ENCODE data around the gene ARID3A. TPM values are rescaled to one million over a fixed set of nuclear protein-coding genes. Genes with fewer than 3 reads are reported as not detected.

Gene ARID3A
- total RNA-seq, 1 experiment from 2014 or later = 11.8 TPM

GRCh38 chr19:960601-960938 is 34.7 kb downstream of the ARID3A start:
- no peak for DNase-seq (ENCODE audit: low spot score)

DNA sequence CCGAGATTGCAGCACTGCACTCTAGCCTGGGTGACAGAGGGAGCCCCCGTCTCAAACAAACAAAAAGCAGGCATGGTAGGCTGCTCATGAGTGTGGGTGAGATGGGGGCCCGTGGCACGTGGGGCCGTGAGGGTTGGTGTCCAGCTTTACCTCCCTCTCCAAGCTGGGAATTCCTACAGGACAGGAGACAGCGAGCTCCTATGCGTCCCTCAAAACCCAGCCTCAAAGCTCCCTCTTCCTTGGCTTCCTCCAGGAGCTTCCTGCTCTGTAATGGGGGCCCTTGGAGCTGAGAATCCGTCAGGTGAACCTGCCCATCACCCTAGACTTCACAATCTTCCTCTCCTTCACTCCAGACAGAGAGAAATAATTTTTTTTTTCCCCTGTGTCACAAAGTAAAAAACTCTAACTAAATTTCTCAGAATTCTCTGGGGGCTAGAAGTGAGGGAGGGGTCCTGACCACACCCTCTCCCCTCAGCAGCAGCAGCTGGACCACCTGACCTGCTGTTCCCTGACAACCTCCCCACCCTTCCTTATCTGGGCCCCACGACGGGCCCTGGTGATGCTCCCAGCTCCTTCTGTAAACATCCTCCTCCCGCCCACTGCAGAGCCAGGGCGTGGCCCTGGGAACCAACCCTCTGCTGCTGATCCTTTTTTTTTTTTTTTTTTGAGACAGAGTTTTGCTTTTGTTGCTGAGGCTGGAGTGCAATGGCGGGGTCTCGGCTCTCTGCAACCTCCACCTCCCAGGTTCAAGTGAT is 36.2 kb downstream of the ARID3A start:
- peak; percentile 39 for DNase-seq (ENCODE audit: low spot score)

- DNase-seq (ENCODE audit: low spot score) = no peak
Measured at GRCh38 chr19:962683-963400, 37.0 kb downstream of the ARID3A start.

DNA sequence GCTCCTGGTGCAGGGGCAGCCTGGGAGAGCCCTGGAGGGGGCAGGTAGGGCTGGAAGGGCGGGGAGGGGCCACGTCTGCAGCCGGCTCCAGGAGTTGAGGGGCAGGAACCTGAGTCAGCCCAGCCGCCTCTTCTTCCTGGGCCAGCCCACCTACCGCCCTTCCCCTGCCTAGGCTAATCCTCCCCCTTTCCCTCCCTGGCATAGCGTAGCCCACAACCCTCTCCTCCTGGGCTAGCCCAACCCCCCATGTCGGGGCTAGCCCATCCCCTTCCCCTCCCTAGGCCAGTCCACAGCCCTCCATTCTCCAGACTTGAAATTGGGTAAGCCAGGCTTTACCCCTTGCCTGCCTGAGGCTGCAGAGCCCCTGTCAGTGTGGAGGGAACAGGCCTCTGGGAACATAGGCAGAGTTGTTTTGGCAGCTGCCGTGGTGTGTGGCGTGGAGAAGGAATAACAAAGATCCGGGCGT is 37.7 kb downstream of the ARID3A start:
- no peak for DNase-seq (ENCODE audit: low spot score)

- DNase-seq (ENCODE audit: low spot score) = no peak
Measured at GRCh38 chr19:964116-964520, 38.3 kb downstream of the ARID3A start.

DNA sequence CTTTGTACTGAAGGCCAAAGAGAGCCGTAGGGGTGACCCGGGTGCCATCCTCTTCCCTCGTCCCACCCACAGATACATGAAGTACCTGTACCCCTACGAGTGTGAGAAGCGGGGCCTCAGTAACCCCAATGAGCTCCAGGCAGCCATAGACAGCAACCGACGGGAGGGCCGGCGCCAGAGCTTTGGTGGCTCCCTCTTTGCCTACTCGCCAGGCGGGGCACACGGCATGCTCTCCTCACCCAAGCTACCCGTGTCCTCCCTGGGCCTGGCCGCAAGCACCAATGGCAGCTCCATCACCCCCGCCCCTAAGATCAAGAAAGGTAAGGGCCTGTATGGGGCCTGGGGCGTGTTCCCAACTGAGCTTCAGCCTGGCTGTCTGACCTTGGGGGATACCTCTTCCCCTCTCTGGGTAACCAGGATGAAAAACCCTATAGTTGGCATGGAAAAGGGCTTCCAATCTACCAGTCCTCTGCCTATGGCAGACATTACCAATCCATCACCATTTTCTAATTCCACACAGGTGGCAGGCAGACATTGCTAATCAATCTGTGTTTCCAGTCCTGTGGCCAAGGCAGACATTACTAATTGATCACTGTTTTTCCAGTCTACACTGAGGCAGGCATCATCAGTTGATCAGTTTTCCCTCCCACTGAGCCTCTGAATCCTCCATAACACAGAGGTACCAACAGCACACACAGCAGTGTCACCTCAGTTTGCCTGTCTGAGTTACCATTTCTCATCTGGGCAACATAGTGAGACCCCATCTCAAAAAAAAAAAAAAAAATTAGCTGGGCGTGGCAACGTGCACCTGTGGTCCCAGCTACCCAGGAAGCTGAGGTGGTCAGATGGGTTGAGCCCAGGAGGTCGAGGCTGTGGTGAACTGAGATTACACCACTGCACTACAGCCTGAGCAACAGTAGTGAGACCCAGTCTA is 39.2 kb downstream of the ARID3A start:
- DNase-seq (ENCODE audit: low spot score) = no peak

DNA sequence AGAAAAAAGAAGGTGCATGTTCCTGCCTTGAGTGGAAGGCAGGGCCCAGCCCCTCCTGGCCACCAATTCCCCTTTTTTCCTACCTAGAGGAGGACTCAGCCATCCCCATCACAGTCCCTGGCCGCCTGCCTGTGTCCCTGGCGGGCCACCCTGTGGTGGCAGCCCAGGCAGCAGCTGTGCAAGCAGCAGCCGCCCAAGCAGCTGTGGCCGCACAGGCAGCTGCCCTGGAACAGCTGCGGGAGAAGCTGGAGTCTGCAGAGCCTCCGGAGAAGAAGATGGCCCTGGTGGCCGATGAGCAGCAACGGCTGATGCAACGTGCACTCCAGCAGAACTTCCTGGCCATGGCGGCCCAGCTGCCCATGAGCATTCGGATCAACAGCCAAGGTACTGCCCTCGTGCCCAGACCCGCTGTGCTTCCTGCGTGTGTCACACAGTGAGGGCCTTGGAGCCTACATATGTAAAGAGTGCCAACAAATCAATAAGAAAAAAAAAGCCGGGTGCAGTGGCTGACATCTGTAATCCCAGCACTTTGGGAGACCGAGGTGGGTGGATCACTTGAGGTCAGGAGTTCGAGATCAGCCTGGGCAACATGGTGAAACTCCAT is 40.8 kb downstream of the ARID3A start:
- no peak for DNase-seq (ENCODE audit: low spot score)

GRCh38 chr19:970695-971094 is 44.9 kb downstream of the ARID3A start:
- DNase-seq (ENCODE audit: low spot score) = no peak

- no peak for DNase-seq (ENCODE audit: low spot score)
Measured at GRCh38 chr19:971795-972194, 46.0 kb downstream of the ARID3A start.

DNA sequence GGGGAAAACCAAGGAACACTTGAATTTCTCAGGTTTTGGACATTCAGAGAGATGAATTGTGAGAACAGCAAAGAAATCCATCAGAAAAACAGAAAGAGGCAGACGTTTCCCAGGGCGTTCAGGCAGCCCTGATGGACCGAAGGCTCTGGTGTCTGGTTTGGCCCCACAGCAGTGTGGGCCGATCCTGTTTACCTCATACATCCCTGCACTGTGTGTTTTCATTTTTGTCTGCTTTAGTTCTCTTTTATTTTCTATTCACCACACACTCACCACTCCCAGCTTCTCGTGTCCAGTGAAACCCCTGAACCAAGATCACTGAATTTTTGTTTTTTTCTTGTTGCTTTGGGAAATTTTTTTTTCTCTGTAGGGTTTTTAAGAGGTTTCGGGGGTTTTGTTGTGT is 46.4 kb downstream of the ARID3A start:
- no peak for DNase-seq (ENCODE audit: low spot score)

DNA sequence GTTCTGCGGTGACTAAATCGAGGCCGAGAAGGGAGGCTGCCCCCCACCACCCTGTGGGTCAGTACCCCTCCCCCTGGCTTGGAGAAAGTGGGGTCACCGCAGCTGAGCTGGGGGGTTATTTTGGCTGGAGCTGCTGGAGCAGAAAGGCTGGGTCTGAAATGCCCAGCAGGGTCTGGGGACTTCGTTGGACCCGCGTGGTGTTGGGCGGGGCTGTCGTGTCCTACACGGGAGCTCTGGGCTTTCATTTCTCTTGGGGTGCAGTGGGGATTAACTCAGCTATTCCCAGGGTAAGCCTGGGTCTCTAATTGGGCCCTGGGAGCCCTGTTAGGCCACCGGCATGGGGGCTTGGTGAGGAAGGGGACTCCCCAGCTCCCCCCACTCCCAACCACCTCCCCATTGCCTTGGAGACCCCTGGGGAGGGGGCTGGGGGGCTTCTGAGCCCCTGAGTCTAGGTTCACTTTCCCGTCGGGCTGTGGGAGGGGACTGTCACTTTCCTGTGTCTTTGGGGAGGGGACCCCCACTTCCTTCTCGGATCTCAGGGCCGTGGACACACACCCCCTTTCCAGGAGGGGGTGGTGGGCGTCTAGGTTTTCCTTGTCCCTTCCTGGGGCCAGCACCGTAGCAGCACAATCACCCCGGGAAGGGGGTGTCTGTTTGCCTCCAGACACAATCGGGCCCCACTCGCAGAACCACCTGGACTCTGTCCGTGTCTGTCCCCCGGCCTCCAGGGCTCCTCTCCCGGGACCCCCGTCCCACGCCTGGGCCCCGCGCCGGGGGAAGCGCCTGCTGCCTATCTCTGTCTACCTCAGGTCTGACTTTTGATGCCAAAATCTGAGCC is 48.1 kb downstream of the ARID3A start:
- DNase-seq (ENCODE audit: low spot score) = no peak

GRCh38 chr19:974564-975257 is 48.9 kb downstream of the ARID3A start:
- no peak for DNase-seq (ENCODE audit: low spot score)

DNA sequence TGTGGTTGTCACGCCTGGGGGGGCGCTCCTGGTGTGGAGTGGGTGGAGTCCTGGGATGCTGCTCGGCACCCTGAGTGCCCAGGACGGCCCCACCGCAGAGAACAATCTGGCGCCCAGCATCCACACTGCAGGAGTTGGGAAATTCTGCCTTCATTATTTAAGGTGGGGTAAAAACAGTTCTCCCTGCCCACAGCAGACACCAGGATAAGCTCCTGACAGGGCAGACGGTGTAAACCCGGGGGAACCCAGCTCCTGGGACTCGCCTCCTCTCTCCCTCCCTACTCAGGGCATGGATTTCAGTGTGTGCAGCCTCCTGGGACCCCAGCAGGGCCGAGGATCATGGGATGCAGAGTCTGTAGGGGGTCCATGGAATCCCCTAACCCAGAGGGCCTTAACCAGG is 50.6 kb downstream of the ARID3A start:
- no peak for DNase-seq (ENCODE audit: low spot score)

GRCh38 chr19:977058-977464 is 51.2 kb downstream of the ARID3A start:
- DNase-seq (ENCODE audit: low spot score) = no peak

DNA sequence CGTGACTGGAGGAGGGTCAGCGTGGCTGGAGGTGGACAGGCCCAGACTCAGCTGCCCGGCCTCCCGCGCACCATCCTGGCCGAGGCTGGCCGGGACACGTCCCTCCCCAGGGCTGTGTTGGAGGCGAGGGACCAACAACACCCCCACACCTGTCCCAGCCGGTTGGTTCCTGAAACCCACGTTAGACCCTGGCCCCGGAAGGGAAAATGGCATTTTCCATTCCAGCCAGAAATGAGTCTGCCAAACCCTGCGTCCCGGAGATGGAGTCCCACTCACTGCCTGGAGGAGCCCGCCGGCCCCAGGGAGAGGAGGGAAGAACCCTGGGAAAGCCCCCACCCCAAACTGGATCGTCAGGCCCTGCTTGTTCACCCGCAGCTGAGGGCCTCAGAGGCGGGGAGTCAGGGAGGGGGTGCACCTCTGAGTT is 53.5 kb downstream of the ARID3A start:
- no peak for DNase-seq (ENCODE audit: low spot score)

GRCh38 chr19:980133-980998 is 54.5 kb downstream of the ARID3A start:
- no peak for DNase-seq (ENCODE audit: low spot score)

GRCh38 chr19:982567-983170 is 56.8 kb downstream of the ARID3A start:
- peak; percentile 56 for DNase-seq (ENCODE audit: low spot score)

- DNase-seq (ENCODE audit: low spot score) = peak; percentile 69
Measured at GRCh38 chr19:984165-984967, 58.5 kb downstream of the ARID3A start, which contains the start of gene WDR18. Gene WDR18, plus strand, starts transcription at chr19:984345. Its CDS starts 9 bp downstream, at chr19:984354.
